ENCODE results near the gene MRPS15. TPM values are rescaled to one million over a fixed set of nuclear protein-coding genes. Genes with fewer than 3 reads are reported as not detected.
A peak's percentile ranks its signal among the peaks of the same experiment; 100 is the strongest.
"Not testable (repeated sequence)": the region's sequence is repeated elsewhere in the genome, so short reads cannot be mapped to it uniquely, and the experiment has no call there.

The MRPS15 gene
- 93.0 and 102 TPM in 2 replicates for polyA plus RNA-seq (2014; cell fraction: cytosol; rRNA removed)
- polyA plus RNA-seq (2014; cell fraction: nucleus; rRNA removed): 67.5 and 70.6 TPM in 2 replicates

GRCh38 chr1:36463803-36464604 lies at the start of gene MRPS15:
TSS of gene MRPS15 (minus strand) at chr1:36464384. CDS start at chr1:36464275, 109 bp downstream.
- peak; percentile 89 for DNase-seq (ENCODE audit: low spot score)

- DNase-seq (ENCODE audit: low spot score): no peak
These were observed 48.7 kb upstream of the MRPS15 start for GRCh38 chr1:36512842-36513241.

GRCh38 chr1:36511804-36512798 lies 47.9 kb upstream of the MRPS15 start:
- DNase-seq (ENCODE audit: low spot score): no peak

GRCh38 chr1:36511220-36511619 lies 47.0 kb upstream of the MRPS15 start:
- DNase-seq (ENCODE audit: low spot score): not testable (repeated sequence)

DNA sequence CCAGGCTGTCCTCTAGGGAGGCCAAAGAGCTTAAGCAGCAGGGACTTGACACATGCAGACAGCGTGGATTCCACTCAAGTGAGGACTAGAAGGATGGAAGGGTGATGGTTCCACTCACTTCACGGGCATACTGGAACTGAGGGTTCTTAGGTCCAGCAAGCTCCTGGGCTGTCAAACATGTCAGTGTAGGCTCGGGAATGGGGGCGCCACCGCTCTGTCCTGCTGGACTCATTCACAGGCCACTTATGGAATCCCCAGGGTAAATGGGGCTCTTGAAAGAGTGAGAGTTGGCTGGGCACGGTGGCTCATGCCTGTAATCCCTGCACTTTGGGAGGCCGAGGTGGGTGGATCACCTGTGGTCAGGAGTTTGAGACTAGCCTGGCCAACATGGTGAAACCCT lies 46.2 kb upstream of the MRPS15 start:
- no peak for DNase-seq (ENCODE audit: low spot score)

GRCh38 chr1:36508257-36508656 lies 44.1 kb upstream of the MRPS15 start:
- DNase-seq (ENCODE audit: low spot score): no peak

DNA sequence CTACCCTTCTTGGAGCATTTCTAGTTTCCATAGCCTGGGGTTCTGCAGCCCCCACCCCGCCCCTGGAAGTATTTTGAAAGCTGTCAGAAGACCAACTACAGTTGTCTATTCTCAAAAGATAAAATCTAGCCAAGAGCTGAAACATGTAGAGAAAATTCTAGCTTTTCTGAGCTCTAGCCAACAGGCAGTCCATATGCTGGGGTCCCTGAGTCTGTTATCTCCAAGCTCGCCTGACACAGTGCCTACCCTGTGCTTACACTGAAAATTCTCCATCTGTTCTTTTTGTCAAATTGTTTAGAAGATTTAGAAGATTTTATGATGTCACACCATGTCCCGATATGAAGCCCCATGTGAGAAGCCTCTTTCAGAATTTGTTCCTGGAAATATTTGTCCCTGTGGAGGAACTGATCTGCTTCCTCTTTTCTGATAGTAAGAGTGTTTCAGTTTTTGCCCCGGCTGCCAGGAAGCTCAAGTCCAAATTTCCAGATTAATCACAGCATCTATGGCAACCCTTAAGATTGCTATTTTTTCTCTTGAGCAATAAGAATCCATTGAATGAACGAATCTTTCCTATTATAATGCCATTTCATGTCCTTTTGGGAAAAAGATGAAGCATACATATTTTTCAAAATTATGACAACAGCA lies 42.2 kb upstream of the MRPS15 start:
- no peak for DNase-seq (ENCODE audit: low spot score)

GRCh38 chr1:36503733-36504132 lies 39.5 kb upstream of the MRPS15 start:
- no peak for DNase-seq (ENCODE audit: low spot score)

- no peak for DNase-seq (ENCODE audit: low spot score)
These were observed 39.0 kb upstream of the MRPS15 start for GRCh38 chr1:36503159-36503558.

GRCh38 chr1:36502616-36503015 lies 38.4 kb upstream of the MRPS15 start:
- no peak for DNase-seq (ENCODE audit: low spot score)

DNA sequence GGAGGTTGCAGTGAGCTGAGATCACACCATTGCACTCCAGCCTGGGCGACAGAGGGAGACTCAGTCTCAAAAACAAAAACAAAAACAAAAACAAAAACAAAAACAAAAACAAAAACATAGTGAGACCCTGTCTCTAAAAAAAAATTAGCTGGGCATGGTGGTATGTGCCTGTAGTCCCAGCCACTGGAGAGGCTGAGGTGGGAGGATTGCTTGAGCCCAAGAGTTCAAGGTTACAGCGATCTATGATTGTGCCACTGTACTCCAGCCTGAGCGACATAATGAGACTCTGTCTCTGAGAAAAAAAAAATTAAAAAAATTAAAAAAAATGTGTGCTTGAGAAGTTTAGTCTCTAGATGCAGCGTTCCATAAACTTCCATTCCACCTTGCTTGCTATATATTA lies 37.7 kb upstream of the MRPS15 start:
- DNase-seq (ENCODE audit: low spot score): not testable (repeated sequence)

GRCh38 chr1:36497207-36497606 lies 33.0 kb upstream of the MRPS15 start:
- no peak for DNase-seq (ENCODE audit: low spot score)

GRCh38 chr1:36494971-36495370 lies 30.8 kb upstream of the MRPS15 start:
- no peak for DNase-seq (ENCODE audit: low spot score)

GRCh38 chr1:36493524-36493923 lies 29.3 kb upstream of the MRPS15 start:
- no peak for DNase-seq (ENCODE audit: low spot score)

DNA sequence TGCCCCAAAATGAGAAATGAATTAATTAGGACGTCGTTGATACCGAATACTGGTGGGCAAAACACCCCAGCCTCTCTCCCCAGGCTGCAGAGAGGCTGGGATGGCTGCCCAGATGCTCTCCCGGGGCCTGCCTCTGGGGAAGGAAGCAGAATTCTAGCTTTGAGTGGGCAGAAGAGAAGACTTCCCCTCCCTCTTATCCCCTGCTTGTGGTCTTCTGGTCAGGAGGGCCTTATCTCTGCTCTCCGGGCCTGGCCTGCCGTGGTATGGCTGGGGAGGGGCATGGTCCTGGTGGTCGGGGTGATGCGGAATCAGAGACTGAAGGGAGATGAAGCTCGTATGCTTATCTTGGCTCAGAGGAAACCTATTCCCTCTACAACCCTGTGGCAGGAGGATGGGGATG lies 28.3 kb upstream of the MRPS15 start:
- DNase-seq (ENCODE audit: low spot score): no peak

DNA sequence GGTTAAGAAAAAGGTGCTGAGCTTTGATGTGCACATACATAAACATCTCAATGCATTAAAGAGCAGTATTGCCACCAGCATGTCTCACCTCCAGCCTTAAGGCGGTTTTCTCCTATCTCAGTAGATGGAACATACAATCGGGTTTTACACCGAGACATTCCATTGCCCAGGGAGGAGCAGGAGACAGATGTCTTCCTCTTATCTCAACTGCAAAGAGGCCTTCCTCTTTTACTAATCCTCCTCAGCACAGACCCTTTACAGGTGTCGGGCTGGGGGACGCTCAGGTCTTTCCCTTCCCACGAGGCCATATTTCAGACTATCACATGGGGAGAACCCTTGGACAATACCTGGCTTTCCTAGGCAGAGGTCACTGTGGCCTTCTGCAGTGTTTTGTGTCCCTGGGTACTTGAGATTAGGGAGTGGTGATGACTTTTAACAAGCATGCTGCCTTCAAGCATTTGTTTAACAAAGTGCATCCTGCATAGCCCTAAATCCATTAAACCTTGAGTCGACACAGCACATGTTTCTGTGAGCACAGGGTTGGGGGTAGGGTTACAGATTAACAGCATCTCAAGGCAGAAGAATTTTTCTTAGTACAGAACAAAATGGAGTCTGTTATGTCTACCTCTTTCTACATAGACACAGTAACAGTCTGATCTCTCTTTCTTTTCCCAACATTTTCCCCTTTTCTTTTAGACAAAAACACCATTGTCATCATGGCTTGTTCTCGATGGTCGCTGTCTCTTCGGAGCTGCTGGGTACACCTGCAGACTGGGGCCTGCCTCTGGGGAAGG lies 25.3 kb upstream of the MRPS15 start:
- not testable (repeated sequence) for DNase-seq (ENCODE audit: low spot score)

DNA sequence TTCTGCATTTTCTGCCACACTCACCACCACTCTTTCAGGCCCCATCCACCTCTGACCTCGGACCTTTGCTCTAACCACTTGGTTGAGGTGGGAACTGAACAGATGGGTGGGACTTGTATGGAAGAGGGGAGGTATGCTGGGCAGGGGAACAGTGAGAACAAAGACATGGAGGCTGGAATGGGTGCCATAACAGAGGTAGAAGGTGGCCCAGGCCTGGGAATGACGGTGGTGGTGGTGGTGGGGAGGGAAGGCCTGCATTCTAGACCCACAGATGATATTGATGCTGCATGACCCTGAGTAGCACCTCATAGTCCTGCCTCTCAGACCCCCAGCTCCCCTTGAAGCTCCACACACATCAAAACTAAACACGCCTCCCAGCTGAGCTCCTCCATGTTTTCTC lies 23.7 kb upstream of the MRPS15 start:
- DNase-seq (ENCODE audit: low spot score): no peak

DNA sequence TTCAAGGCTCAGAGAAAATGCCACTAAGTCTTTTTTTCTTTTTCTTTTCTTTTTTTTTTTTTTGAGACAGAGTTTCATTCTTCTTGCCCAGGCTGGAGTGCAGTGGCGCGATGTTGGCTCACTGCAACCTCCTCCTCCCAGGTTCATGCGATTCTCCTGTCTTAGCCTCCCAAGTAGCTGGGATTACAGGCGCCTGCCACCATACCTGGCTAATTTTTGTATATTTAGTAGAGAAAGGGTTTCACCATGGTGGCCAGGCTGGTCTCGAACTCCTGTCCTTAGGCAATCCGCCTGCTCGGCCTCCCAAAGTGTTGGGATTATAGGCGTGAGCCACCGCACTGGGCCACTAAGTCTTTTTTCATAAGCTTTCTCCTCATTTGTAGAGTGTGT lies 23.1 kb upstream of the MRPS15 start:
- not testable (repeated sequence) for DNase-seq (ENCODE audit: low spot score)

DNA sequence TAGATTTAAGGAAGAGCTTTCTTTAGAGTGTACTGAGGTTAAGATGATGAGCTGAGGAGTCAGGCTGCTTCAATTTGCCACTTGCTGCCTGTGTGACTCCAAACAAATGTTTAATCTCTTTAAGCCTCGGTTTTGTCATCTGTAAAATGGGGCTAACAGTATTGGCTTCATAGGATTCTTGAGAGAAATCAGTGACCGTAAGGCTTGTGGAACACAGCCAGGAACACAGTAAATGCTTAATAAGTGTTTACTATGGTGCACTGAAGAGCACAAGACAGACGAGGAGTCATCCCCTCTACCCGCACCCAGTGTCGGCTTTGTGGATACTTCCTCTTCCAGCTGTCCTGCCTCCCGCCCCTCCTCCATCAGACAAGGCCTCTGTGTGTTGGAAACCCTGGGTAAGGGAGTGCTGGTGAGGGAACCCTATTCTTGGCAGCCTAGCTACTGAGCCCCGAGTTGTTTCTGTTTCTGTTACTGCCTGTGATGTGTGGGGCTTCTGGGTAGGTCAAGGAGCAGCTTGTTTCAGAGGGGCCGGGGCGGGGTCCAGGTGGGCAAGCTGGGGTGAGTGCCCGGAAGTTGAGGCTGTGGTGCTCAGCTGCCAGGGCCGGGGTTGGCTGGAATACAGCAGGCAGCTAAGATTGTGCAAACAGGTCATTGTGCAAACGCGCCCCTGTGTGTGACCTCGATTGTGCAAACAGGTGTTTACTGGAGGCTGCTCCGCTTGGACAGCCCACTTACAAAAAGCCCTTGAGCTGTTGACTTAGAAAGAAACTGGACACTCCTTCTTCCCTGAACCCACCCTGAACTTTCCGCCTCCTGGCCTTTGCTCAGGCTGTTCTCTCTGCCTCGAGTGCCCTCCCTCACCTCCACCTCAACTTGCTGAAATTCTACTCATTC lies 22.5 kb upstream of the MRPS15 start:
- no peak for DNase-seq (ENCODE audit: low spot score)

GRCh38 chr1:36486093-36486438 lies 21.9 kb upstream of the MRPS15 start:
- no peak for DNase-seq (ENCODE audit: low spot score)

All from SK-N-DZ (cell line).